ENCODE results near the gene KRTAP10-9.

The KRTAP10-9 gene

GRCh38 chr21:44666401-44667320 is 39.8 kb downstream of the KRTAP10-9 start, which contains the start of gene KRTAP12-2:
TSS of gene KRTAP12-2 (minus strand) at chr21:44666927. CDS start at chr21:44666886, 41 bp downstream.
- DNase-seq (ENCODE audit: low read depth), result no peak

DNA sequence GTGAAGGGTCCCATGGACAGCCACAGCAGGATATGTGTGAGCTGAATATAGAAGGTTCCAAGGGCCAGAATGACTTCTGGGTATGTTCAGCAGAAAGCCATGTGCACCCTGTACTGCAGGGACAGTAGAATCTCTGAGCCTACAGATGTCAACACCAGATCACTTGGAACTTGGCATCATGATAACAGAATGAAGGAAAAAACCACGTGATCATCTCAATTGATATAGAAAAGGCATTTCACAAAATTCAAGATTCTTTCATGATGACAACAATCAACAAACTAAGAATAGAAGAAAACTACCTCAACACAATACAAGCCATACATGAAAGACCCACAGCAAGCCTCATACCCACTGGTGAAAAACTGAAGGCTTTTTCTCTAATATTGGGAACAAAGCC is 40.7 kb downstream of the KRTAP10-9 start:
- DNase-seq (ENCODE audit: low read depth), result no peak

GRCh38 chr21:44670642-44671432 is 43.9 kb downstream of the KRTAP10-9 start:
- no peak for DNase-seq (ENCODE audit: low read depth)

GRCh38 chr21:44671911-44672310 is 45.0 kb downstream of the KRTAP10-9 start:
- no peak for DNase-seq (ENCODE audit: low read depth)

DNA sequence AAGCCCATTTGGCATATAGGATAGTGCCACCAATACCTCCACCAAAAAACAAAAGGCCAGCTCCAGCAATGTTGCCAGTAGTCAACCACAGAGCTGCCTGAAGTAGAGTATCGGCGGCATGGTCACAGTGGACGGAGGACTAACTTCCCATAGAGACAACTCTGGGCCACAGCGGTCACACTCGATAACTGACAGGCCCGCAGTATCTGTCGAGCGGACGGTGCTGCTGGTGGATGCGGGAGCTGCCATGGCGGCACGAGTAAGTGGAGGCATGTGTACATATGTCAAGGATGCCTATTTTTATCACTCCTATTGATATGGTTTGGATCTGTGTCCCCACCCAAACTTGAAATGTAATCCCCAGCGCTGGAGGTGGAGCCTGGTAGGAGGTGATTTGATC is 51.0 kb downstream of the KRTAP10-9 start:
- DNase-seq (ENCODE audit: low read depth), result no peak

All from CMK (cell line).